ENCODE measurements around the gene PALD1. TPM values are rescaled to one million over a fixed set of nuclear protein-coding genes. Genes with fewer than 3 reads are reported as not detected.

PALD1 gene
- total and polyA plus RNA-seq, 9 of the 15 experiments (the other 6 are each of a cell fraction or from before 2014, with no cell fraction given) = 0.03 to 0.29 (median 0.09) TPM; not detected in 2

GRCh38 chr10:70509757-70510147 is 31.2 kb downstream of the PALD1 start (continued):
- TF ChIP-seq ZNF586 (CRISPR knock-in tag; conservative IDR thresholded peaks at IDR 0.05) = no peak

GRCh38 chr10:70510453-70510852 is 31.9 kb downstream of the PALD1 start:
- POLR2A ChIA-PET = interaction anchor here (0.6 kb wide), 1 partner anchor 764 kb away, joined by 4 read pairs; no protein-coding TSS in a partner anchor

More at GRCh38 chr10:70510453-70510852, 31.9 kb downstream of the PALD1 start:
- H3K4me1 ChIP-seq (replicated peaks in 1 of 2; ENCODE audit: control insufficient read depth in 2 of 2, insufficient read depth in 2 of 2, low read length in 2 of 2) = peaks cover 0 to 3% of the 10 kb centered on the region in 2 experiments; a peak in 1 of 5 replicates
- H3K36me3 ChIP-seq (ENCODE audit: control insufficient read depth, insufficient read depth, low read length) = no peaks in the 10 kb centered on the region
- no peaks in the 10 kb centered on the region for H3K79me2 ChIP-seq (ENCODE audit: control insufficient read depth, insufficient read depth, low read length)
- H4K20me1 ChIP-seq (replicated peaks; ENCODE audit: control insufficient read depth, insufficient read depth, low read length) = no peaks in the 10 kb centered on the region; the same call in 1 of the 2 replicates
- no peak overlapping the region for H3K27ac ChIP-seq (ENCODE audit: extremely low read depth, low read depth, low read length)
- intact Hi-C loops (cut with micrococcal nuclease) = no loop called here
- in situ Hi-C loops (cut with MboI) = no loop called here
- FAIRE-seq = no peak
- DNase-seq (ENCODE audit: extremely low read depth in 1 of 4, low spot score in 3 of 4) = no peak
- no peak overlapping the region for H2AFZ ChIP-seq (ENCODE audit: low read depth, low read length)
- H3K9ac ChIP-seq (ENCODE audit: insufficient read depth in 1 of 2, low read depth in 2 of 2, low read length in 2 of 2) = no peak overlapping the region
- 0% methylated on average over 4 of the region's 4 CpGs for WGBS (ENCODE audit: insufficient coverage, low coverage, missing lambda C conversion rate)
- H3K9me1 ChIP-seq (ENCODE audit: control insufficient read depth, insufficient read depth, low read length) = no peaks in the 10 kb centered on the region
- no TSS peak for BruUV-seq (replicated peaks)
- no peak overlapping the region for H3K4me3 ChIP-seq
- H3K4me2 ChIP-seq (ENCODE audit: insufficient read depth, low read length) = no peak overlapping the region
- TF ChIP-seq OTX1 (CRISPR knock-in tag; IDR thresholded peaks at IDR 0.05) (no peak), FOXJ2 (tag; IDR thresholded peaks at IDR 0.05) (no peak), ZNF436 (CRISPR knock-in tag; IDR thresholded peaks at IDR 0.05) (no peak), SIX5 (IDR thresholded peaks at IDR 0.05; ENCODE audit: borderline replicate concordance in 1 of 2, insufficient read depth in 1 of 2, low read depth in 1 of 2, low read length in 2 of 2) (no peak), TBP (optimal IDR thresholded peaks at IDR 0.05; ENCODE audit: low read depth, low read length) (no peak), RBM34 (IDR thresholded peaks at IDR 0.05; ENCODE audit: borderline replicate concordance, insufficient read depth, low read length) (no peak)
- TF ChIP-seq, protein P1, sequence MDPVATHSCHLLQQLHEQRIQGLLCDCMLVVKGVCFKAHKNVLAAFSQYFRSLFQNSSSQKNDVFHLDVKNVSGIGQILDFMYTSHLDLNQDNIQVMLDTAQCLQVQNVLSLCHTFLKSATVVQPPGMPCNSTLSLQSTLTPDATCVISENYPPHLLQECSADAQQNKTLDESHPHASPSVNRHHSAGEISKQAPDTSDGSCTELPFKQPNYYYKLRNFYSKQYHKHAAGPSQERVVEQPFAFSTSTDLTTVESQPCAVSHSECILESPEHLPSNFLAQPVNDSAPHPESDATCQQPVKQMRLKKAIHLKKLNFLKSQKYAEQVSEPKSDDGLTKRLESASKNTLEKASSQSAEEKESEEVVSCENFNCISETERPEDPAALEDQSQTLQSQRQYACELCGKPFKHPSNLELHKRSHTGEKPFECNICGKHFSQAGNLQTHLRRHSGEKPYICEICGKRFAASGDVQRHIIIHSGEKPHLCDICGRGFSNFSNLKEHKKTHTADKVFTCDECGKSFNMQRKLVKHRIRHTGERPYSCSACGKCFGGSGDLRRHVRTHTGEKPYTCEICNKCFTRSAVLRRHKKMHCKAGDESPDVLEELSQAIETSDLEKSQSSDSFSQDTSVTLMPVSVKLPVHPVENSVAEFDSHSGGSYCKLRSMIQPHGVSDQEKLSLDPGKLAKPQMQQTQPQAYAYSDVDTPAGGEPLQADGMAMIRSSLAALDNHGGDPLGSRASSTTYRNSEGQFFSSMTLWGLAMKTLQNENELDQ (CRISPR knock-in tag; IDR thresholded peaks at IDR 0.05; ENCODE audit: borderline replicate concordance) = no peak
- TF ChIP-seq, protein P2, sequence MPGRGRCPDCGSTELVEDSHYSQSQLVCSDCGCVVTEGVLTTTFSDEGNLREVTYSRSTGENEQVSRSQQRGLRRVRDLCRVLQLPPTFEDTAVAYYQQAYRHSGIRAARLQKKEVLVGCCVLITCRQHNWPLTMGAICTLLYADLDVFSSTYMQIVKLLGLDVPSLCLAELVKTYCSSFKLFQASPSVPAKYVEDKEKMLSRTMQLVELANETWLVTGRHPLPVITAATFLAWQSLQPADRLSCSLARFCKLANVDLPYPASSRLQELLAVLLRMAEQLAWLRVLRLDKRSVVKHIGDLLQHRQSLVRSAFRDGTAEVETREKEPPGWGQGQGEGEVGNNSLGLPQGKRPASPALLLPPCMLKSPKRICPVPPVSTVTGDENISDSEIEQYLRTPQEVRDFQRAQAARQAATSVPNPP (IDR thresholded peaks at IDR 0.05; ENCODE audit: borderline replicate concordance, insufficient read depth, insufficient read length) = no peak
- TF ChIP-seq, protein P3, sequence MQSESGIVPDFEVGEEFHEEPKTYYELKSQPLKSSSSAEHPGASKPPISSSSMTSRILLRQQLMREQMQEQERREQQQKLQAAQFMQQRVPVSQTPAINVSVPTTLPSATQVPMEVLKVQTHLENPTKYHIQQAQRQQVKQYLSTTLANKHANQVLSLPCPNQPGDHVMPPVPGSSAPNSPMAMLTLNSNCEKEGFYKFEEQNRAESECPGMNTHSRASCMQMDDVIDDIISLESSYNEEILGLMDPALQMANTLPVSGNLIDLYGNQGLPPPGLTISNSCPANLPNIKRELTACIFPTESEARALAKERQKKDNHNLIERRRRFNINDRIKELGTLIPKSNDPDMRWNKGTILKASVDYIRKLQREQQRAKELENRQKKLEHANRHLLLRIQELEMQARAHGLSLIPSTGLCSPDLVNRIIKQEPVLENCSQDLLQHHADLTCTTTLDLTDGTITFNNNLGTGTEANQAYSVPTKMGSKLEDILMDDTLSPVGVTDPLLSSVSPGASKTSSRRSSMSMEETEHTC (IDR thresholded peaks at IDR 0.05) = no peak
- TF ChIP-seq, protein P4, sequence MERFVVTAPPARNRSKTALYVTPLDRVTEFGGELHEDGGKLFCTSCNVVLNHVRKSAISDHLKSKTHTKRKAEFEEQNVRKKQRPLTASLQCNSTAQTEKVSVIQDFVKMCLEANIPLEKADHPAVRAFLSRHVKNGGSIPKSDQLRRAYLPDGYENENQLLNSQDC (CRISPR knock-in tag; IDR thresholded peaks at IDR 0.05) = no peak
- TF ChIP-seq, protein P5, sequence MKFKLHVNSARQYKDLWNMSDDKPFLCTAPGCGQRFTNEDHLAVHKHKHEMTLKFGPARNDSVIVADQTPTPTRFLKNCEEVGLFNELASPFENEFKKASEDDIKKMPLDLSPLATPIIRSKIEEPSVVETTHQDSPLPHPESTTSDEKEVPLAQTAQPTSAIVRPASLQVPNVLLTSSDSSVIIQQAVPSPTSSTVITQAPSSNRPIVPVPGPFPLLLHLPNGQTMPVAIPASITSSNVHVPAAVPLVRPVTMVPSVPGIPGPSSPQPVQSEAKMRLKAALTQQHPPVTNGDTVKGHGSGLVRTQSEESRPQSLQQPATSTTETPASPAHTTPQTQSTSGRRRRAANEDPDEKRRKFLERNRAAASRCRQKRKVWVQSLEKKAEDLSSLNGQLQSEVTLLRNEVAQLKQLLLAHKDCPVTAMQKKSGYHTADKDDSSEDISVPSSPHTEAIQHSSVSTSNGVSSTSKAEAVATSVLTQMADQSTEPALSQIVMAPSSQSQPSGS (CRISPR knock-in tag; IDR thresholded peaks at IDR 0.05) = no peak
- ATAC-seq = no peak
- H3K27me3 ChIP-seq (ENCODE audit: control insufficient read depth in 2 of 2, insufficient read depth in 2 of 2, low read length in 2 of 2) = peaks cover 54 to 89% of the 10 kb centered on the region in 2 experiments
- no peaks in the 10 kb centered on the region for H3K9me3 ChIP-seq (replicated peaks; ENCODE audit: control insufficient read depth, insufficient read depth, low read depth, low read length)
- CTCF ChIA-PET (ENCODE audit: low intra/inter-chr PET ratio) = no interaction called here
